HepG2 (cell line): Measurements from ENCODE around the gene RCOR1. TPM values are rescaled to one million over a fixed set of nuclear protein-coding genes. Genes with fewer than 3 reads are reported as not detected.

Experiments used
- ATAC-seq: fragments of 200-7000 bp; cut with Tn5 transposase; 3 replicates; pipeline ENCODE4 v1.9.1; 2020; ENCODE audit warnings: mild to moderate bottlenecking, moderate library complexity
- BruUV-seq: library from RNA; stranded (reverse); fragments of 400-500 nt; replicated peaks from 2 replicates; lab custom pipeline; 2021; lab: Mats Ljungman, UMichigan
- CTCF ChIA-PET: fragments of 300-600 bp; formaldehyde crosslinking; extraction: SDS; loops from one replicate; lab custom pipeline; 2021; ENCODE audit warnings: low total read pairs, inconsistent platforms, low intra/inter-chr PET ratio; lab: Yijun Ruan, JAX
- POLR2A ChIA-PET: fragments of 350-600 bp; sonication (Branson Sonifier 250); formaldehyde crosslinking; loops from one replicate; lab custom pipeline; 2020; ENCODE audit warnings: antibody characterized with exemption, inconsistent platforms; lab: Yijun Ruan, JAX
- DNase-seq: peaks from one replicate; pipeline ENCODE4 v3.0.0-alpha.2; 2015; ENCODE audit warnings: low spot score
- FAIRE-seq: peaks from 3 replicates; lab custom pipeline; 2011; peaks lifted over from hg19 to GRCh38; lab: Jason Lieb, UNC
- H2AFZ ChIP-seq: one replicate; pipeline ENCODE4 v1.6.1; 2011; ENCODE audit warnings: low read length, inconsistent platforms
- H3K27ac ChIP-seq: fragments of 300-600 bp; 3 replicates; pipeline ENCODE4 v1.8.0; 2011; ENCODE audit warnings: mixed run types, mild to moderate bottlenecking, mixed read lengths, low read length, inconsistent platforms; ENCODE audit not compliant: insufficient read depth; ENCODE audit errors: extremely low read length
- H3K27me3 ChIP-seq, 2 experiments: fragments of 200-600 bp in 1 of 2; 2 replicates in 1 of 2; 3 replicates in 1 of 2; pipeline versions ENCODE4 v1.6.0 to v1.8.0; 2011; ENCODE audit warnings: low read length in 2 of 2, mild to moderate bottlenecking in 2 of 2, moderate library complexity in 2 of 2, inconsistent platforms in 1 of 2; ENCODE audit not compliant: insufficient read depth in 2 of 2, control insufficient read depth in 1 of 2
- H3K36me3 ChIP-seq, 2 experiments: fragments of 200-600 bp in 1 of 2; replicated peaks in 1 of 2; 2 replicates in 1 of 2; 3 replicates in 1 of 2; pipeline versions ENCODE4 v1.5.1 to v1.8.0; 2011; ENCODE audit warnings: low read length in 2 of 2, inconsistent platforms in 1 of 2; ENCODE audit not compliant: insufficient read depth in 2 of 2, control insufficient read depth in 1 of 2
- H3K4me1 ChIP-seq: 2 replicates; pipeline ENCODE4 v1.5.1; 2012; ENCODE audit warnings: low read length, inconsistent platforms; ENCODE audit not compliant: insufficient read depth
- H3K4me2 ChIP-seq: 2 replicates; pipeline ENCODE4 v1.6.0; 2011; ENCODE audit warnings: low read depth, low read length, inconsistent platforms
- H3K4me3 ChIP-seq, 3 experiments: fragments of 200-600 bp in 1 of 3; sonication (generic), shearing (Covaris generic) in 1 of 3; replicated peaks in 1 of 3; 2 replicates each; pipeline ENCODE4 v1.5.1; 2011 to 2016; ENCODE audit warnings: low read length in 3 of 3, inconsistent platforms in 2 of 3, low read depth in 2 of 3, mild to moderate bottlenecking in 2 of 3, control low read depth in 1 of 3, mixed read lengths in 1 of 3; ENCODE audit not compliant: insufficient read depth in 1 of 3
- H3K79me2 ChIP-seq: one replicate; pipeline ENCODE4 v1.6.1; 2011; ENCODE audit warnings: low read length, inconsistent platforms; ENCODE audit not compliant: insufficient read depth
- H3K9ac ChIP-seq: 2 replicates; pipeline ENCODE4 v1.6.0; 2011; ENCODE audit warnings: mild to moderate bottlenecking, low read depth, low read length, inconsistent platforms; ENCODE audit not compliant: insufficient read depth
- H3K9me3 ChIP-seq: 2 replicates; pipeline ENCODE4 v1.5.1; 2012; ENCODE audit warnings: mild to moderate bottlenecking, low read length
- H4K20me1 ChIP-seq: 2 replicates; pipeline ENCODE4 v1.6.0; 2011; ENCODE audit warnings: inconsistent platforms, mild to moderate bottlenecking, low read length, moderate library complexity; ENCODE audit not compliant: insufficient read depth
- TMF1 ChIP-seq: sonication (generic); formaldehyde crosslinking; IDR thresholded peaks from 2 replicates; pipeline ENCODE4 v1.8.1; 2022; ENCODE audit warnings: low read depth, missing genetic modification reagents
- ZBTB20 ChIP-seq: sonication (generic); formaldehyde crosslinking; IDR thresholded peaks from 2 replicates; pipeline ENCODE4 v1.8.1; 2023; ENCODE audit warnings: missing genetic modification reagents, low read depth, mild to moderate bottlenecking, borderline replicate concordance
- WGBS: methylation state at CpG from one replicate; pipeline ENCODE4 v1.1.6; 2017; ENCODE audit warnings: low lambda C conversion rate; 5-methylcytosine and 5-hydroxymethylcytosine counted together
- in situ Hi-C: cut with HindIII; loops from 2 replicates; pipeline ENCODE4 v1.10.0; 2017; ENCODE audit warnings: low pct_unique_long_range_greater_than_20kb; ENCODE audit not compliant: extremely low pct_ligation_motif_present
- intact Hi-C: fragments of 100-400 bp; cut with micrococcal nuclease; formaldehyde crosslinking; loops from one replicate; pipeline ENCODE4 v1.10.0; 2022; ENCODE audit not compliant: unreplicated experiment
- polyA plus RNA-seq, 8 experiments: library from polyadenylated mRNA; depleted of rRNA in 3 of 8; stranded (reverse) in 7 of 8; unstranded in 1 of 8; fragments of >200 nt; fragmentation: Illumina TruSeq in 4 of 8; extraction: Trizol in 4 of 8; gene quantifications; 2 replicates each; pipeline versions ENCODE4 v1.2.1 to v1.2.3, GENCODE V29; 2011 to 2016; ENCODE audit warnings: low read depth in 4 of 8, missing spikeins in 1 of 8, mixed read lengths in 1 of 8; ENCODE audit not compliant: insufficient read depth in 1 of 8
- total RNA-seq, 5 experiments: library from RNA; depleted of rRNA; stranded (reverse); fragments of >200 nt; fragmentation: Illumina TruSeq; extraction: Trizol; gene quantifications; 2 replicates each; pipeline ENCODE4 v1.2.3, GENCODE V29; 2016; ENCODE audit warnings: low read depth in 1 of 5
- TF ChIP-seq, protein P1 (sequence below): sonication (generic); formaldehyde crosslinking; IDR thresholded peaks from 2 replicates; pipeline ENCODE4 v1.4.0; 2020; ENCODE audit warnings: mild to moderate bottlenecking, missing genetic modification reagents
- TF ChIP-seq, protein P2 (sequence below): sonication (generic); formaldehyde crosslinking; IDR thresholded peaks from 2 replicates; pipeline ENCODE4 v1.5.0; 2020; ENCODE audit warnings: mild to moderate bottlenecking, missing genetic modification reagents, borderline replicate concordance
- TF ChIP-seq, protein P3 (sequence below): sonication (generic); formaldehyde crosslinking; conservative IDR thresholded peaks from 2 replicates; pipeline ENCODE4 v1.4.0; 2020; ENCODE audit warnings: missing genetic modification reagents
- TF ChIP-seq, protein P4 (sequence below): IDR thresholded peaks from 2 replicates; pipeline ENCODE4 v1.6.1; 2016; ENCODE audit warnings: missing compliant biosample characterization, missing genetic modification reagents, borderline replicate concordance

Gene RCOR1
- total and polyA plus RNA-seq, 2 of the 13 experiments (the other 11 are each of a cell fraction or from before 2014, with no cell fraction given), result 10.2 to 11.1 TPM

DNA sequence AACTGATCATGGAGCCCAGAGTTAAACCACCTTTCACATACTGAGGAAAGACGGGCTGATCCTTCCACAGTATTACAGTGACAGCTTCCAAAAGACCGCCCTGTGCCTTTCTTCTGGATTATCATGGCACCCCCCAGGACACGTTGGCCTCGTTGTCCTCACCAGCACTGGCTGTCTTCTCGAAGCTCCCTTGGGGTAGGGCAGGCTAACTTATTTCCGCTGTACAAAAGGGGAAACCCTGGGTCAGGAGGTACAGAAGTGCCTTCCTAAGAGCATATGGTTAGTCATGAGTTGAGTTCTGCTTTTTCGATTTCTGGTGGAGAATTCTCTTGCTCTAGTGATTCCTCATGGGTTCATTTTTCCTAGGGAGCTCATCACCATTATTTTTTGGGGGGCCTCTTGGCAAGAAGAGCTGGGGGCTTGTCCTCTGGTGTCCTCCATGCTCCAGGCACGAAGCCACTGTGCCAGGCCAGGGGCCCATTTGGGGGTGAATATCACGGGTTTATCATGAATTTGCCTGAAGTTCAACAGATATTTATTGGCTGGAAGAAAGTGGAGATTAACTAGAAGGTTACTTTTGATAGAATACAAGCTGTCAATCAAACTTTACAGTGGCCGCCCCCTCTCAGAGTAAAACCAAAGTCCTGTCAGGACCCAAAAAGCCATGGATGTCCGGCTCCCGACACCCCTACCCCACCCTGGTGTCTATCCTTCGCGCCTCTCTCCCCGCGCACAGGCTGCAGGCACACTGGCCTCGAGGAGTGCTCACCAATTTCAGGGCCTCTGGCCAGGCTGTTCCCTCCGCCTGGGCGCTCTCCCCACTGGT lies 176.0 kb downstream of the RCOR1 start:
- Histone ChIP-seq H3K4me1 (peaks cover 15% of the 10 kb centered on the region), H4K20me1 (no peaks in the 10 kb centered on the region), H3K4me2 (no peak overlapping the region), H3K4me3 (no peak overlapping the region), H3K27me3 (peaks cover 2 to 33% of the 10 kb centered on the region in 2 experiments; a peak in 3 of 5 replicates), H3K79me2 (no peaks in the 10 kb centered on the region), H3K9me3 (no peaks in the 10 kb centered on the region), H2AFZ (no peak overlapping the region), H3K9ac (no peak overlapping the region), H3K36me3 (no peaks in the 10 kb centered on the region), H3K27ac (no peak overlapping the region)
- CTCF ChIA-PET, result no interaction called here
- POLR2A ChIA-PET, result no interaction called here
- in situ Hi-C loops, result no loop called here
- 45% methylated on average over 18 of the region's 19 CpGs for WGBS
- BruUV-seq, result no TSS peak
- DNase-seq (no peak), ATAC-seq (peak; percentile 11; the same call in 1 of the 3 replicates), FAIRE-seq (no peak)
- intact Hi-C loops, result no loop called here
- TF ChIP-seq TMF1, result no peak
- TF ChIP-seq, protein P1, sequence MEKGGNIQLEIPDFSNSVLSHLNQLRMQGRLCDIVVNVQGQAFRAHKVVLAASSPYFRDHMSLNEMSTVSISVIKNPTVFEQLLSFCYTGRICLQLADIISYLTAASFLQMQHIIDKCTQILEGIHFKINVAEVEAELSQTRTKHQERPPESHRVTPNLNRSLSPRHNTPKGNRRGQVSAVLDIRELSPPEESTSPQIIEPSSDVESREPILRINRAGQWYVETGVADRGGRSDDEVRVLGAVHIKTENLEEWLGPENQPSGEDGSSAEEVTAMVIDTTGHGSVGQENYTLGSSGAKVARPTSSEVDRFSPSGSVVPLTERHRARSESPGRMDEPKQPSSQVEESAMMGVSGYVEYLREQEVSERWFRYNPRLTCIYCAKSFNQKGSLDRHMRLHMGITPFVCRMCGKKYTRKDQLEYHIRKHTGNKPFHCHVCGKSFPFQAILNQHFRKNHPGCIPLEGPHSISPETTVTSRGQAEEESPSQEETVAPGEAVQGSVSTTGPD (CRISPR knock-in tag), result no peak
- TF ChIP-seq ZBTB20 (CRISPR knock-in tag), result no peak
- TF ChIP-seq, protein P2, sequence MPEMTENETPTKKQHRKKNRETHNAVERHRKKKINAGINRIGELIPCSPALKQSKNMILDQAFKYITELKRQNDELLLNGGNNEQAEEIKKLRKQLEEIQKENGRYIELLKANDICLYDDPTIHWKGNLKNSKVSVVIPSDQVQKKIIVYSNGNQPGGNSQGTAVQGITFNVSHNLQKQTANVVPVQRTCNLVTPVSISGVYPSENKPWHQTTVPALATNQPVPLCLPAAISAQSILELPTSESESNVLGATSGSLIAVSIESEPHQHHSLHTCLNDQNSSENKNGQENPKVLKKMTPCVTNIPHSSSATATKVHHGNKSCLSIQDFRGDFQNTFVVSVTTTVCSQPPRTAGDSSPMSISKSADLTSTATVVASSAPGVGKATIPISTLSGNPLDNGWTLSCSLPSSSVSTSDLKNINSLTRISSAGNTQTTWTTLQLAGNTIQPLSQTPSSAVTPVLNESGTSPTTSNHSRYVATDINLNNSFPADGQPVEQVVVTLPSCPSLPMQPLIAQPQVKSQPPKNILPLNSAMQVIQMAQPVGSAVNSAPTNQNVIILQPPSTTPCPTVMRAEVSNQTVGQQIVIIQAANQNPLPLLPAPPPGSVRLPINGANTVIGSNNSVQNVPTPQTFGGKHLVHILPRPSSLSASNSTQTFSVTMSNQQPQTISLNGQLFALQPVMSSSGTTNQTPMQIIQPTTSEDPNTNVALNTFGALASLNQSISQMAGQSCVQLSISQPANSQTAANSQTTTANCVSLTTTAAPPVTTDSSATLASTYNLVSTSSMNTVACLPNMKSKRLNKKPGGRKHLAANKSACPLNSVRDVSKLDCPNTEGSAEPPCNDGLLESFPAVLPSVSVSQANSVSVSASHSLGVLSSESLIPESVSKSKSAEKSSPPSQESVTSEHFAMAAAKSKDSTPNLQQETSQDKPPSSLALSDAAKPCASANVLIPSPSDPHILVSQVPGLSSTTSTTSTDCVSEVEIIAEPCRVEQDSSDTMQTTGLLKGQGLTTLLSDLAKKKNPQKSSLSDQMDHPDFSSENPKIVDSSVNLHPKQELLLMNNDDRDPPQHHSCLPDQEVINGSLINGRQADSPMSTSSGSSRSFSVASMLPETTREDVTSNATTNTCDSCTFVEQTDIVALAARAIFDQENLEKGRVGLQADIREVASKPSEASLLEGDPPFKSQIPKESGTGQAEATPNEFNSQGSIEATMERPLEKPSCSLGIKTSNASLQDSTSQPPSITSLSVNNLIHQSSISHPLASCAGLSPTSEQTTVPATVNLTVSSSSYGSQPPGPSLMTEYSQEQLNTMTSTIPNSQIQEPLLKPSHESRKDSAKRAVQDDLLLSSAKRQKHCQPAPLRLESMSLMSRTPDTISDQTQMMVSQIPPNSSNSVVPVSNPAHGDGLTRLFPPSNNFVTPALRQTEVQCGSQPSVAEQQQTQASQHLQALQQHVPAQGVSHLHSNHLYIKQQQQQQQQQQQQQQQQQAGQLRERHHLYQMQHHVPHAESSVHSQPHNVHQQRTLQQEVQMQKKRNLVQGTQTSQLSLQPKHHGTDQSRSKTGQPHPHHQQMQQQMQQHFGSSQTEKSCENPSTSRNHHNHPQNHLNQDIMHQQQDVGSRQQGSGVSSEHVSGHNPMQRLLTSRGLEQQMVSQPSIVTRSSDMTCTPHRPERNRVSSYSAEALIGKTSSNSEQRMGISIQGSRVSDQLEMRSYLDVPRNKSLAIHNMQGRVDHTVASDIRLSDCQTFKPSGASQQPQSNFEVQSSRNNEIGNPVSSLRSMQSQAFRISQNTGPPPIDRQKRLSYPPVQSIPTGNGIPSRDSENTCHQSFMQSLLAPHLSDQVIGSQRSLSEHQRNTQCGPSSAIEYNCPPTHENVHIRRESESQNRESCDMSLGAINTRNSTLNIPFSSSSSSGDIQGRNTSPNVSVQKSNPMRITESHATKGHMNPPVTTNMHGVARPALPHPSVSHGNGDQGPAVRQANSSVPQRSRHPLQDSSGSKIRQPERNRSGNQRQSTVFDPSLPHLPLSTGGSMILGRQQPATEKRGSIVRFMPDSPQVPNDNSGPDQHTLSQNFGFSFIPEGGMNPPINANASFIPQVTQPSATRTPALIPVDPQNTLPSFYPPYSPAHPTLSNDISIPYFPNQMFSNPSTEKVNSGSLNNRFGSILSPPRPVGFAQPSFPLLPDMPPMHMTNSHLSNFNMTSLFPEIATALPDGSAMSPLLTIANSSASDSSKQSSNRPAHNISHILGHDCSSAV (CRISPR knock-in tag), result no peak
- TF ChIP-seq, protein P3, sequence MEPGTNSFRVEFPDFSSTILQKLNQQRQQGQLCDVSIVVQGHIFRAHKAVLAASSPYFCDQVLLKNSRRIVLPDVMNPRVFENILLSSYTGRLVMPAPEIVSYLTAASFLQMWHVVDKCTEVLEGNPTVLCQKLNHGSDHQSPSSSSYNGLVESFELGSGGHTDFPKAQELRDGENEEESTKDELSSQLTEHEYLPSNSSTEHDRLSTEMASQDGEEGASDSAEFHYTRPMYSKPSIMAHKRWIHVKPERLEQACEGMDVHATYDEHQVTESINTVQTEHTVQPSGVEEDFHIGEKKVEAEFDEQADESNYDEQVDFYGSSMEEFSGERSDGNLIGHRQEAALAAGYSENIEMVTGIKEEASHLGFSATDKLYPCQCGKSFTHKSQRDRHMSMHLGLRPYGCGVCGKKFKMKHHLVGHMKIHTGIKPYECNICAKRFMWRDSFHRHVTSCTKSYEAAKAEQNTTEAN (CRISPR knock-in tag), result no peak
- TF ChIP-seq, protein P4, sequence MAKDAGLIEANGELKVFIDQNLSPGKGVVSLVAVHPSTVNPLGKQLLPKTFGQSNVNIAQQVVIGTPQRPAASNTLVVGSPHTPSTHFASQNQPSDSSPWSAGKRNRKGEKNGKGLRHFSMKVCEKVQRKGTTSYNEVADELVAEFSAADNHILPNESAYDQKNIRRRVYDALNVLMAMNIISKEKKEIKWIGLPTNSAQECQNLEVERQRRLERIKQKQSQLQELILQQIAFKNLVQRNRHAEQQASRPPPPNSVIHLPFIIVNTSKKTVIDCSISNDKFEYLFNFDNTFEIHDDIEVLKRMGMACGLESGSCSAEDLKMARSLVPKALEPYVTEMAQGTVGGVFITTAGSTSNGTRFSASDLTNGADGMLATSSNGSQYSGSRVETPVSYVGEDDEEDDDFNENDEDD (CRISPR knock-in tag), result no peak
